ENCODE measurements around the gene DENND4A.

GRCh38 chr15:65633752-65634151, 158.3 kb downstream of the DENND4A start:
- TF ChIP-seq POLR2A (IDR thresholded peaks at IDR 0.05), result no peak
- no peak for TF ChIP-seq CTCF (IDR thresholded peaks at IDR 0.05)
- no peak for TF ChIP-seq EP300 (IDR thresholded peaks at IDR 0.05)

Measured in tibial nerve (tissue), 4 donors.